Occipital lobe (tissue), 2 donors: ENCODE measurements around the gene SEMA3G. TPM values are rescaled to one million over a fixed set of nuclear protein-coding genes. Genes with fewer than 3 reads are reported as not detected.

Experiments
- DNase-seq: peaks from one replicate; lab custom pipeline; 2025; lab: John Stamatoyannopoulos, UW
- total RNA-seq: library from RNA; depleted of rRNA; stranded (reverse); fragments of >200 nt; gene quantifications from one replicate; pipeline ENCODE4 v1.2.3, GENCODE V29; 2014

The SEMA3G gene
- 3.0 TPM for total RNA-seq

DNA sequence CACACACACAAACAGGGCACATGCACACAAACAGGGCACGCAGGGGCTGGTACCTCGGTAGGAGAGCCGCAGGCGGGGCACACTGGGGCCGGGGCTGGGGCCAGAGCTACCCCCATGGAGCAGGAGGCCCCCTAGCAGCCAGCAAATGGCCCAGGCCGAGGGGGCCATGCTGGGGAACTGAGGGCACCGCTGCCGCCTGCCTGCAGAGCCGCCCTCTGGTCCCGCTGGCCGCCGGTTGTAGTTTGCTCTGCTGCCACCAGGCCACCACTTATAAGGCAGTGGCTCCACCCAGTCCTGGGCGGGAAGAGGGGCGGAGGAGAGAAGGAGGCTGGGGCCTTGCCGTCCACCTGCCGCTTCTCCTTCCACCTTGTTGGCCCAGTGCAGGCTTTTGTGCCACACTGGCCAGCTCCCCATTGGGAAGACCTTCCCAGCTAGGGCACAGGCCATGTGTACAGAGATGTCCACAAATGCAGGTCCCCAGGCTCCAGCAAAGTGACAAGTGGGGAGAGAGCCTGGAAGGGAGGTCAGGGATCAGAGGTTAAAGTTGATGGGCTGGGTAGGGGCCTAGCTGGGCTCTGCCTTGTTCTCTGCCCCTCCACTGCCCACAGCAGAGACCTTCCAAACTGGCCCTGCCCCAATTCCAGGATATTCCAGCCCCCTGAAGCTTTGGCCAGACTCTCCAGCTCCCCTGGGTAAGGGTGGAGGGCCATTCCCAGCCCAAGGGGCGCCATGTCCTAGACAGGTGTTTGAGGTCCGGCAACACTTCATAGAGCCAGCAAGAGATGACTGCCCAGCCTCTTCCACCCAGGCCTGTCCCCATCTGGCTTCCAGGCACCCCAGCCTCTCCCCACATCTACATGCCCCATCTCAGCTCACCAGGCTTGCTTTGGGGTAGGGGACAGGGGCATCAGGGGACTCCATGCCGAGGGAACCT lies at the start of gene SEMA3G:
TSS of gene SEMA3G (minus strand) at position 244 of the 934 bp plus-strand sequence. CDS start at position 168, 76 bp downstream.
- no peak for DNase-seq

DNA sequence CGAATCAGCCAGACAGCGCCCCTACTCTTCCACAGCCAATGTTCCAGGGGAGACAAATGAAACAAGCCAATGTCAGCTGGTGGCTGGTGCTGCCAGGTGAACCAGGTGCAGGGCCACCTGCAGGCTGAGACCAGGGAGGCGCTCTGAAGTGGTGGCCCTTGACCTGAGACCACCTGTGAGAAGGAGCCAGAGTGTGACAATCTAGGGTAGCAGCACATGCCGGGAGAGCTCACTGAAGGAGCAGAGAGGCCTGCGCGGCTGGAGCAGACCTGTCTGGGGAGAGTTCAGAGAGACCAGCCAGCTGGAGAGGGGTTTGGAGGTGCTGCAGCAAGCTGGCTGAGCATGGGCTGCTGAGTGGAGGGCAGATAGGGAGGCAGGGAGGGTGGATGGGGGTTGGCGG lies 49.5 kb upstream of the SEMA3G start:
- DNase-seq, result no peak

DNA sequence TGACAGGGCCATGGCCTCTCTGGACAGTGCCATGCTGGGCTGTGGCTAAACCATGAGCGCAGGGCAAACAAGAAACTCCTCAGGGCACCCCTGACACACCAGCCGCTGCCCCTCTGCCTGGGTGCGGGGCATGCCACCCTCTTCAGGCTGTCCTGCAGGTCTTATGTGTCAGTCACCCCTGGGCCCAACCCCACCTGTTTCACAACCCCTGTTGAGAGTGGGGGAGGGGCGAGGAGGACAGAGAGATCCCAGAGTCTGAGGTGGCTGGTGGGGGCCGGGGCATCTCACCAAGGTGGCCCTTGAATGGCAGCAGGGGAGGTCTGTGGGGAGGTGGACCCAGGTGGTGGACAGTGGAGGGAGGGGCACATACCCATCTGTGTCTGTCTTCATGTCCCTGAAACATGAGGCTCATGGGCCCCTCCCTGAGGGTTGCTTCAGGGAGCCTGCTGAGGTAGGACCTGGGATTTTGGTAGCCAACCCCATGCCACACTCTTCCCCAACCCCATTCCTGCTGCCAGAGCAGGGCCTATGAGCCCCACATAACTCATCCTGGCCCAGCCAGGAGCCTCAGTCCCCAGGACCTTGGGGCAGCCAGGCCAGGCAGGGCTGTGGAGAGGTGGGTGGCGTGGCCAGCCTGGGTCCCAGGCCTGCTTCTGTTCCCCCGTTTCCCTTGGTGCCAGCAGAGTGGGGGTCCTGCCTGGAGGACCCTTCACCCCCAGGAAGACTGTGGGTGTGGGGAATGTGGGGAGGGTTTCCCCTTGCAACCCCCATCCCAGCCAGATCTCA lies 48.5 kb upstream of the SEMA3G start:
- no peak for DNase-seq

DNA sequence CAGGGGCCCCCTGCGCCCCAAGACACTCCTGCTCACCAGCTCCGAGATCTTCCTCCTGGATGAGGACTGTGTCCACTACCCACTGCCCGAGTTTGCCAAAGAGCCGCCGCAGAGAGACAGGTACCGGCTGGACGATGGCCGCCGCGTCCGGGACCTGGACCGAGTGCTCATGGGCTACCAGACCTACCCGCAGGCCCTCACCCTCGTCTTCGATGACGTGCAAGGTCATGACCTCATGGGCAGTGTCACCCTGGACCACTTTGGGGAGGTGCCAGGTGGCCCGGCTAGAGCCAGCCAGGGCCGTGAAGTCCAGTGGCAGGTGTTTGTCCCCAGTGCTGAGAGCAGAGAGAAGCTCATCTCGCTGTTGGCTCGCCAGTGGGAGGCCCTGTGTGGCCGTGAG lies 47.2 kb upstream of the SEMA3G start:
- DNase-seq, result no peak

DNA sequence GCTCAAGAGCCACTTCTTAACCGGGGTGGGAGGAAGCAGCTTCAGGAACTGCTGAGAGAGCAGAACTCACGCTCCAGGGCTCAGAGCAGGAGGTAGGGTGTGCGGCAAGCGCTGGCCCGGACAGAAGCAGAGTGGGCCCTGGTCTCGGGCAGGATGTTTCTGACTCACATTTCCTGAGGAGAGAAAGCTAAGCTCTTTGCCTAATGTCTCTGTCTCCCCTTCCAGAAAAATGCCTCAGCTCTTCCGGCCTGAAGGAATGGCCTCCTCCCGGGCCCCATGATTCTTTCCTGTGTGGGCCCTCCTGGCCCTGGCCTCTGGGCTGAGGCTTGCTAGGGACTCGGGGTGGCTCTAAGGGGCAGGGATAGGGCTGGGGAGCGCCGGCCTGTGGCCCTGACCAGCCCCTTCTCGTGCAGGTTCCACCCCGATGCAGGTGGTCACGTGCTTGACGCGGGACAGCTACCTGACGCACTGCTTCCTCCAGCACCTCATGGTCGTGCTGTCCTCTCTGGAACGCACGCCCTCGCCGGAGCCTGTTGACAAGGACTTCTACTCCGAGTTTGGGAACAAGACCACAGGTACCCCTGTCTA lies 46.1 kb upstream of the SEMA3G start:
- DNase-seq, result peak; percentile 29

DNA sequence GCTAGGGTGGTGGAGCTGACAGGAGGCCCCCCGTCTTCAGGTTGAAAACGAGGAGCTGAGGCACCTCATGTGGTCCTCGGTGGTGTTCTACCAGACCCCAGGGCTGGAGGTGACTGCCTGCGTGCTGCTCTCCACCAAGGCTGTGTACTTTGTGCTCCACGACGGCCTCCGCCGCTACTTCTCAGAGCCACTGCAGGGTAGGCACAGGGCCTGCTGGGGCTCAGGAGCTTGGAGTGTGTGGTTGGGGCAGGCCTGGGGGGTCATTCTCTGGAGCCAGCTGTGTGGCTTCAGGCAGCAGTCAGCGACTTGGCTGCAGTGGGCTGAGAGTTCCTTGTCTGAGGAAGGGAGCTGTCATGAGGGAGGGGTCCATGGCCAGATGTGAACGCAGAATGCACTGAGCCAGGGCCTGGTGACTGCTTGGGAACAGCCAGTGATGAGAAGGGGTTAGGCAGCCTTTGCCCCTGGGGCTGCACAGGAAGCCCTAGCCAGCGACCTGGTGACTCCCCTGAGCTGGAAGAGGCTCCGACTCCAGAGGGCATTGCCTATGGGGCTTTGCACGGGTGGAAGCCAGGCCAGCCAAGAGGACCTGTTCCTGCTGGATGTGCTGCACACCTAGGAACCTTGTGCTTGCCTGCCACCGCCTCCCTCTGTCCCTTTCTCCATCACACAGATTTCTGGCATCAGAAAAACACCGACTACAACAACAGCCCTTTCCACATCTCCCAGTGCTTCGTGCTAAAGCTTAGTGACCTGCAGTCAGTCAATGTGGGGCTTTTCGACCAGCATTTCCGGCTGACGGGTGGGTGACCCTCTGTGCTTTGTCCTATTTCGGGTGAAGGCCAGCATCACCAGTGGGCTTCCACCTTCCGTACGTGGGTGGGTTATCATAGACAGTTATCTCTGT lies 45.4 kb upstream of the SEMA3G start:
- no peak for DNase-seq

DNA sequence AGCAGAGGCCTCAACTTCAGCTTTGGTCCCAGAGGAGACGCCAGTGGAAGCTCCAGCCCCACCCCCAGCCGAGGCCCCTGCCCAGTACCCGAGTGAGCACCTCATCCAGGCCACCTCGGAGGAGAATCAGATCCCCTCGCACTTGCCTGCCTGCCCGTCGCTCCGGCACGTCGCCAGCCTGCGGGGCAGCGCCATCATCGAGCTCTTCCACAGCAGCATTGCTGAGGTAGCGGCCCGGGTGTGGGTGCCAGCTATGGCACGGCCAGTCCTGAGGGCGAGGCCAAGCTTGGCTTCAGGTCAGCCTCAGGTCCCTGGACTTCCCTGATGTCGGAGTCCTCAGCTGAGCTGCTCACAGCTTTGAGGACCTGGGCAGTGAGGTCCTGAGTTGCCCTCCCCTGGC lies 44.5 kb upstream of the SEMA3G start:
- DNase-seq, result no peak

DNA sequence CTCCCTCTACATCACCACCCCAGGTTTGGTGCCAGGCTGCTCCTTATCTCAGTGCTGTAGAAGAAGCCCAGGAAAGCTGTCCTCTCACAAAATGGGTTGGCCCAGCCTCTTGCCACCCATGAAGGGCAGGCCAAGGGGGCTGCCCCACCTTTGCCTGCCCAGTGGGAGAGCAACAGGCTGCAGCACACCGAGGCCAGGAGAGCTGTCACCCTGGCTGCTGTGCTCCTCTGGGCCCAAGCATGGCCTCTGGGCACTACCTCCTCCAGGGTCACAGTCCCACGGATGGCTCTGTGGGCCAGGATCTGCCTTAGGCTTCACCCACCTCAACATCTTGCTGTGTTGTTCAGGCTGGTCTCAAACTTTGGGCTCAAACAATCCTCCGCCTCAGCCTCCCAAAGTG lies 43.8 kb upstream of the SEMA3G start:
- no peak for DNase-seq

DNA sequence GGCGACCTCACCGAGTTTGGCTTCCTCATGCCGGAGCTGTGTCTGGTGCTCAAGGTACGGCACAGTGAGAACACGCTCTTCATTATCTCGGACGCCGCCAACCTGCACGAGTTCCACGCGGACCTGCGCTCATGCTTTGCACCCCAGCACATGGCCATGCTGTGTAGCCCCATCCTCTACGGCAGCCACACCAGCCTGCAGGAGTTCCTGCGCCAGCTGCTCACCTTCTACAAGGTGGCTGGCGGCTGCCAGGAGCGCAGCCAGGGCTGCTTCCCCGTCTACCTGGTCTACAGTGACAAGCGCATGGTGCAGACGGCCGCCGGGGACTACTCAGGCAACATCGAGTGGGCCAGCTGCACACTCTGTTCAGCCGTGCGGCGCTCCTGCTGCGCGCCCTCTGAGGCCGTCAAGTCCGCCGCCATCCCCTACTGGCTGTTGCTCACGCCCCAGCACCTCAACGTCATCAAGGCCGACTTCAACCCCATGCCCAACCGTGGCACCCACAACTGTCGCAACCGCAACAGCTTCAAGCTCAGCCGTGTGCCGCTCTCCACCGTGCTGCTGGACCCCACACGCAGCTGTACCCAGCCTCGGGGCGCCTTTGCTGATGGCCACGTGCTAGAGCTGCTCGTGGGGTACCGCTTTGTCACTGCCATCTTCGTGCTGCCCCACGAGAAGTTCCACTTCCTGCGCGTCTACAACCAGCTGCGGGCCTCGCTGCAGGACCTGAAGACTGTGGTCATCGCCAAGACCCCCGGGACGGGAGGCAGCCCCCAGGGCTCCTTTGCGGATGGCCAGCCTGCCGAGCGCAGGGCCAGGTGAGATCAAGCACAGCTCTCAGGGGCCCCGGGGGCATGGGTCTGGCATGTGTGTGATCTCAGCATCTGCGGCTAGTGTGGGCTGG lies 43.1 kb upstream of the SEMA3G start:
- no peak for DNase-seq

DNA sequence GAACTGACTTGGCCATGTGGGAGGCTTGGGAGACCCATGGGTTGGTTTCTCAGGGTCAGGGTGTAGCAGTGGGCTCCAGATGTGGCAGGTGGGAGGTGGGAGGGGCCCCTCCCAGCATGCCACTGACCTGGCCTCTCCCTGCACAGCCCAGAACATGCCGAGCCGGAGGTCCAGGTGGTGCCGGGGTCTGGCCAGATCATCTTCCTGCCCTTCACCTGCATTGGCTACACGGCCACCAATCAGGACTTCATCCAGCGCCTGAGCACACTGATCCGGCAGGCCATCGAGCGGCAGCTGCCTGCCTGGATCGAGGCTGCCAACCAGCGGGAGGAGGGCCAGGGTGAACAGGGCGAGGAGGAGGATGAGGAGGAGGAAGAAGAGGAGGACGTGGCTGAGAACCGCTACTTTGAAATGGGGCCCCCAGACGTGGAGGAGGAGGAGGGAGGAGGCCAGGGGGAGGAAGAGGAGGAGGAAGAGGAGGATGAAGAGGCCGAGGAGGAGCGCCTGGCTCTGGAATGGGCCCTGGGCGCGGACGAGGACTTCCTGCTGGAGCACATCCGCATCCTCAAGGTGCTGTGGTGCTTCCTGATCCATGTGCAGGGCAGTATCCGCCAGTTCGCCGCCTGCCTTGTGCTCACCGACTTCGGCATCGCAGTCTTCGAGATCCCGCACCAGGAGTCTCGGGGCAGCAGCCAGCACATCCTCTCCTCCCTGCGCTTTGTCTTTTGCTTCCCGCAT lies 42.3 kb upstream of the SEMA3G start:
- DNase-seq, result no peak

DNA sequence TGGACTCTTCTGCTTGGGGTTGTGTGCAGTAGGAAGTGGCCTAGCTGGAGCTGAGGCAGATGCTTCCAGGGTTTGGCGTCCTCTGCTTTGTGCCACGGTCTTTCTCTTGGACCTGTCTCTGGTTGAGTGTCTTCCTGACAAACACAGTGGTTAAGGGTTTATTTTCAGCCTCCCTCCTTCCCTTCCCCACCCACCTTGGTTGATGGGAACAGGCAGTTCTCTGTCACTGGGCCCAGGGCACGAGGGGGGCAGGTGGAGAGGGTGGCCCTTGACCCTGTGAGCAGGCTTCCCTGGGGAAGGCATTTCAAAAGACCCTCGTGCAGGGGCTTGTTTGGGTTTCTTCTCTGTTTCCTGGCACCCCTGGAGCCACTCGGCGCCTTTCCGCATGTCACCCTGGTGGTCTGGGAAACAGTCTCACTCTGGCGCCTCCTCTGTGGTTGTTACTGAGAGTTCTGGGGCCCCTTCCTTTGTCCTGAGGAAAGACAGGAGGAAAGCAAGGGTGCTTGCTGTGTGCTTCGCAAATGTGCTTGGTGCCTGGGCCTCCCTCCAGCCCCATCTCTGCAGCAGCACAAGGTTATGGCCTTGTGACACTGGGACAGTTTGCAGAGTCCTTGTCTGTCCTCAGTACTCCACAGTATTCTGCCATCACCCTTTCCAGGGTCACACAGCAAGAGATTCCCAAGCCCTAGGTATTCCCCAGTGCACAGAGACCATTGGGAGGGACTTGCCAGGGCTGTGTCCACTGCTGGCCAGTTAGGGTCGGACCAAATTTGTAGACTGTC lies 40.0 kb upstream of the SEMA3G start:
- no peak for DNase-seq

DNA sequence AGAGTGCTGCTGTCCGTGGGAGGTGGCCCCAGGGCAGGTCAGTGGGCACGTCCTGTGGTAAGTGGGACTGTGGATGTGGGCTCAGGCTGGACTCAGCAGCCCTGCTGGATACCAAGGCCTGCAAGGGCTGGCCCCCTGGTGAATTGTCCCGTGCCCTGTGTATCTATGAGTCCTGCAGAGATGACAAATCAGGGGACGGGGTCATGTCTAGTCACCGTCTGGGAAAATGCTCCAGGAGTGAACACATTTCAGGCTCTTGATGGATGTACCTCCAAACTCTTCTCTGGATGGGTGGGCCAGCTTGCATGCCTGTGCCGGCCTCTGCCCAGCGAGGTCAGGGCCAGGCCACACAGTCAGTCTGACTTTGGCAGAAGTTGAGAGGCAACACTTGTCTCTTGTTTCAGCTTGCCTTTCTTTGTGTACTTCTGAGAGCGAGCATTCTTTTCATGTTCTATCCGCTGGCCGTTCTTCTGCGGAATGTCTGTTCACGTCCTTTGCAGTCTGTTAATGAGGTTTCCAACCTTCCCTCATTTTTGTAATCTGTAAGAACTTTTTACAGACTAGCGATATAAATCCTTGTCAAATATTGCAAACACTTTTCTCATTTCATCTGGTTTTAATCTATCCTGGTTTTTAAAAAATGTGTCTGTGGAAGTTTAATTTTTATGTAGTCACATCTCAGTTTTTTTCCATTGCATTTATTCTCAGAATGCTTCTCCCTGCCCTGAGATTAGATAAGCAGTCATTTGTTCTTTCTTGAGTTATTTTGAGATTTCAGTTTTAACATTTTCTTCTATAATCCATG lies 38.9 kb upstream of the SEMA3G start:
- no peak for DNase-seq

DNA sequence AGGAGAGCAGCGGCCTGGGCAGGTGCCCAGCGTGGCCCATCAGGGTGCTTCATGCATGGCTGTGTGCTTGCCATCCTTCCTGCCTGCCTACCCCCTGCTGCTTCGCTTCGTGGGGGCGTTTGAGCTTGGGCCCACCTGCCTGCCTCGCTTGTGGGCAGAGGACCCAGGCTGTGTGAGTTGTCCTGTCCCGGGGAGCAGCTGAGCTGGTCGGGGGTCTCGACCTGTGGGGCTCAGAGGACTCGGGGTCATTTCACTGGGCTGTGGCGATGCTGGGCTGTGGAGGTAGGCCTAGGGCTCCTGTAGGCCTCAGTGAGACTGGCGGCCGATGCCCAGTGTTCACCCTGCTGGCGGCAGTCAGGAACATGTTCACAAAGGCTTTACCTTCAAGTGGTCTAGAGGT lies 38.2 kb upstream of the SEMA3G start:
- no peak for DNase-seq

DNA sequence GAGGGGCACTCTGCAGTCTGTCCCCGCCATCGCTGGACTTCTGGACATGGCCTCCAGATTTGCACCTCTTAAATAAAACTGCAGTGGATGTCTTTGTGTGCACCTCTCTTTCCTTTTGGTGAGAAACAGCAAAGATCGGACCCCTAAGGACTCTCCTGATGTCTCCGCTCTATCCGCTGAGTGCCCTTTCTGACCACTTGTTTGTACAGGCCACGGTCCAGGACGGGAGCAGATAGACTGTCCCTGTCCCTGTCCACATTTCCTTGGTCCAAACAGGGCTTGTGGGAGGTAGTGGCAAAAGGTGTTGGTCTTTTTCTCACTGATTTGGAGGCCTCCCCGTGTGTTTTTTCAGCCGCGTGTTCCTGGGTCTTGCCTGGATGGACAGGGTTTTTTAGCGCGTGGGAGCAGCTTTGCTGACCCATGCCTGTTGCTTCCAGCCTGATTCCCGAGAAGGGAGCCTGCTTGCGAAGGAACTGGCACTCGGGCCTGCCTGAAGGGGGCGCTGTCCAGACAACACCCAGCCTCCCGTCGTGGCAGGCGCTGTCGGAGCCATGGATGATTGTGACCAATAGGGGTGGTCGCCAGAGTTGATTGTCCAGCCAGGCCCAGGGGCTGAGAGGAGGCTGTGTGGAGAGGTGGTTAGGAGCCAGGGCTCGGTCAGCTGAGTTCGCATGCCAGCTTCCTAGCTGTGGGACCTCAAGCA lies 37.1 kb upstream of the SEMA3G start:
- DNase-seq, result no peak

DNA sequence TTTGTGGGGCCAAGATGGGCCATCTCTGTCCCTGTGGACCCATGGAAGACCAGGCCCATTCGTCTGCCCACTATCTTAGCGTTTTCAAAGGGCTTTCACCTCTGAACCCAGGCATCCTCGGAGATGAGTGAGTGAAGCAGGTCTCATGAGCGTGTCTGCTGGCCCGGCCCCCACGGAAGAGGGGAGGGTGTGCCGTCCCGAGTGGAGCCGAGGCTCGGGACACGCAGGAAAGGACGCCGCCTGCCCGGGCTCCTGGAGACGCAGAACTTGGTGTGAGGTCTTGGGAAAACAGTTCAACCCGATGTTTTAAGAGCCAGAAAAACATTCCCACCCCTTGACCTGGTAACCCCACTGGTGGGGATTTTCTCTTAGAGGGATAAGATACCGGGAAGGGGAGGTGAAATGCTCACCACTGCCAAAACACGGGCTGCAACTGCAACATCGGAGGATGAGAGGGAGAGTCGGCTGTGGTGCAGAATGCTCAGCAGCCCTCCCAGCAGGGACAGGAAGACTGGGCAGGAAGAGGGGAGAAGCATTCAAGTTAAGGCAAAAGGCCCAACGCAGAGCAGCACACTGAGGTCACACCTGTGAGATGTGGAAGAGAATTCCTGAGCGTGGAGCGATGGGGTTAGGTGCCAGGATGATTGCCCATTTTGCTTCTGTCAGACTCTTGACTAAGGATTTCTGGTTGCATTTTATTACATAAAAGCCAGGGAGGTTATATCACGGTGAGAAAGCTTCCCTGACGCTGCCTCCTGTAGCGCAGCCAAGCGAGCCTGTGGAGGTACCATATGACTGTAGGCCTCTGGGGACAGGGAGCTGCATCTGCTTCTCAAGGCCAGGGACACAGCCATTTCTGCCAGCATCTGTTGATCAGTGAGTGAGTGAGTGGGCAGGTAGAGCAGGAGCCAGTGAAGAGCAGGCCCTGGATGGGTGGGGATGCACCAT lies 36.1 kb upstream of the SEMA3G start:
- DNase-seq, result peak; percentile 41
